HG02763 (cell line): ENCODE measurements around the gene SYT11.
"Not testable (repeated sequence)": the region's sequence is repeated elsewhere in the genome, so short reads cannot be mapped to it uniquely, and the experiment has no call there.

Experiments
- ATAC-seq: cut with Tn5 transposase; IDR thresholded peaks from one replicate; pipeline ENCODE4 v1.9.1; 2021; ENCODE audit warnings: mild to moderate bottlenecking, moderate library complexity; ENCODE audit not compliant: unreplicated experiment

Gene SYT11

GRCh38 chr1:155859234-155859829 lies at the start of gene SYT11:
SYT11 (plus strand) TSS chr1:155859567; CDS start chr1:155859762, 195 bp downstream.
- ATAC-seq, result peak; percentile 67

- ATAC-seq, result no peak
Observed at GRCh38 chr1:155812878-155813277, 46.5 kb upstream of the SYT11 start.

GRCh38 chr1:155813672-155814071 lies 45.7 kb upstream of the SYT11 start:
- ATAC-seq, result no peak

GRCh38 chr1:155816351-155816750 lies 43.0 kb upstream of the SYT11 start:
- ATAC-seq, result no peak

GRCh38 chr1:155827450-155827849 lies 31.9 kb upstream of the SYT11 start:
- ATAC-seq, result no peak

GRCh38 chr1:155831279-155831976 lies 27.9 kb upstream of the SYT11 start:
- no peak for ATAC-seq

GRCh38 chr1:155833665-155834295 lies 25.6 kb upstream of the SYT11 start:
- ATAC-seq, result no peak

- no peak for ATAC-seq
Observed at GRCh38 chr1:155834296-155834926, 25.0 kb upstream of the SYT11 start.

- not testable (repeated sequence) for ATAC-seq
Observed at GRCh38 chr1:155834927-155835399, 24.4 kb upstream of the SYT11 start.

GRCh38 chr1:155835548-155835947 lies 23.8 kb upstream of the SYT11 start:
- no peak for ATAC-seq

GRCh38 chr1:155840386-155840785 lies 19.0 kb upstream of the SYT11 start:
- no peak for ATAC-seq

- no peak for ATAC-seq
Observed at GRCh38 chr1:155844860-155845421, 14.4 kb upstream of the SYT11 start.

GRCh38 chr1:155847823-155848529 lies 11.4 kb upstream of the SYT11 start:
- ATAC-seq, result no peak

GRCh38 chr1:155850345-155850744 lies 9.0 kb upstream of the SYT11 start:
- no peak for ATAC-seq

GRCh38 chr1:155856257-155856974 lies 3.0 kb upstream of the SYT11 start:
- no peak for ATAC-seq

- peak; percentile 43 for ATAC-seq
Observed at GRCh38 chr1:155856975-155857930, 2.1 kb upstream of the SYT11 start, which contains the start of gene GON4L. GON4L (minus strand) TSS chr1:155857214; CDS start chr1:155853780, 3,434 bp downstream.

GRCh38 chr1:155858800-155859233 lies 550 bp upstream of the SYT11 start:
- peak; percentile 8 for ATAC-seq
